Type B pancreatic cell (in vitro differentiated cells): ENCODE results near the gene LTO1. TPM values are rescaled to one million over a fixed set of nuclear protein-coding genes. Genes with fewer than 3 reads are reported as not detected.
A peak's percentile ranks its signal among the peaks of the same experiment; 100 is the strongest.

ENCODE experiments used
- DNase-seq: peaks from one replicate; pipeline ENCODE4 v3.0.0; 2021; ENCODE audit warnings: mixed read lengths; ENCODE audit not compliant: unreplicated experiment; ENCODE audit errors: extremely low spot score
- H3K27ac Mint-ChIP-seq: 2 replicates; pipeline ENCODE4 v1.8.0; 2021; ENCODE audit warnings: mild to moderate bottlenecking, mixed read lengths
- H3K27me3 Mint-ChIP-seq: 2 replicates; pipeline ENCODE4 v1.8.0; 2021; ENCODE audit warnings: mixed read lengths
- H3K36me3 Mint-ChIP-seq: 2 replicates; pipeline ENCODE4 v1.8.0; 2021; ENCODE audit warnings: mixed read lengths
- H3K4me1 Mint-ChIP-seq: one replicate; pipeline ENCODE4 v1.8.0; 2021; ENCODE audit warnings: mixed read lengths; ENCODE audit not compliant: unreplicated experiment
- H3K4me3 Mint-ChIP-seq: 2 replicates; pipeline ENCODE4 v1.8.0; 2021; ENCODE audit warnings: mild to moderate bottlenecking, mixed read lengths
- H3K9me3 Mint-ChIP-seq: 2 replicates; pipeline ENCODE4 v1.8.0; 2021; ENCODE audit warnings: mixed read lengths
- CTCF ChIP-seq: fragments of 200-600 bp; sonication (generic); conservative IDR thresholded peaks from 2 replicates; pipeline ENCODE4 v1.5.0; 2021; ENCODE audit warnings: antibody characterized with exemption, mild to moderate bottlenecking
- total RNA-seq: library from RNA; stranded (reverse); gene quantifications from 2 replicates; pipeline ENCODE4 v1.2.1, GENCODE V29; 2021; ENCODE audit warnings: low replicate concordance

Gene LTO1
- total RNA-seq, 1 donor from 2014 or later, result 24.6 TPM

GRCh38 chr11:69665669-69666068 is 9.5 kb downstream of the LTO1 start:
- Mint-ChIP-seq H3K9me3 (no peaks in the 10 kb centered on the region), H3K4me1 (peaks cover 13% of the 10 kb centered on the region), H3K27ac (no peak overlapping the region), H3K36me3 (peaks cover 11% of the 10 kb centered on the region), H3K27me3 (no peaks in the 10 kb centered on the region), H3K4me3 (no peak overlapping the region)
- TF ChIP-seq CTCF, result no peak
- no peak for DNase-seq

GRCh38 chr11:69664901-69665300 is 10.3 kb downstream of the LTO1 start:
- Mint-ChIP-seq H3K36me3 (peaks cover 3% of the 10 kb centered on the region), H3K27me3 (no peaks in the 10 kb centered on the region), H3K4me1 (peaks cover 6% of the 10 kb centered on the region), H3K4me3 (no peak overlapping the region), H3K9me3 (no peaks in the 10 kb centered on the region), H3K27ac (no peak overlapping the region)
- no peak for TF ChIP-seq CTCF
- DNase-seq, result no peak

- no peak for TF ChIP-seq CTCF
- Mint-ChIP-seq H3K4me1 (peaks cover 9% of the 10 kb centered on the region), H3K4me3 (no peak overlapping the region), H3K36me3 (peaks cover 3% of the 10 kb centered on the region), H3K9me3 (no peaks in the 10 kb centered on the region), H3K27ac (peak overlapping the region; percentile 18), H3K27me3 (no peaks in the 10 kb centered on the region)
- DNase-seq, result no peak
Observed at GRCh38 chr11:69664103-69664775, 10.9 kb downstream of the LTO1 start.

GRCh38 chr11:69663326-69663725 is 11.8 kb downstream of the LTO1 start:
- TF ChIP-seq CTCF, result no peak
- no peaks in the 10 kb centered on the region for H3K27me3 Mint-ChIP-seq

GRCh38 chr11:69662806-69663205 is 12.3 kb downstream of the LTO1 start:
- peaks cover 4% of the 10 kb centered on the region for H3K4me1 Mint-ChIP-seq
- H3K4me3 Mint-ChIP-seq, result no peak overlapping the region
- peaks cover 3% of the 10 kb centered on the region for H3K36me3 Mint-ChIP-seq
- H3K9me3 Mint-ChIP-seq, result no peaks in the 10 kb centered on the region
- no peaks in the 10 kb centered on the region for H3K27me3 Mint-ChIP-seq
- H3K27ac Mint-ChIP-seq, result no peak overlapping the region
- DNase-seq, result no peak
- TF ChIP-seq CTCF, result no peak

More at GRCh38 chr11:69663326-69663725, 11.8 kb downstream of the LTO1 start:
- DNase-seq, result no peak
- Mint-ChIP-seq H3K36me3 (peaks cover 3% of the 10 kb centered on the region), H3K4me1 (peaks cover 9% of the 10 kb centered on the region), H3K4me3 (no peak overlapping the region), H3K9me3 (no peaks in the 10 kb centered on the region), H3K27ac (no peak overlapping the region)
